ENCODE results near the gene LGR6. TPM values are rescaled to one million over a fixed set of nuclear protein-coding genes. Genes with fewer than 3 reads are reported as not detected.

LGR6 gene
- total RNA-seq, 2 experiments from 2014 or later, result 0.09 to 0.14 TPM

- no peaks in the 10 kb centered on the region for H3K9me3 Mint-ChIP-seq (ENCODE audit: low read depth)
- ChIA-PET CTCF (interaction anchor here (3.0 kb wide), 1 partner anchor 10 kb away, joined by 15 read pairs; no protein-coding TSS in a partner anchor), POLR2A (no interaction called here)
- peaks cover 10% of the 10 kb centered on the region for H3K4me1 Mint-ChIP-seq
- DNase-seq (no peak), ATAC-seq (no peak)
- H3K36me3 Mint-ChIP-seq (ENCODE audit: low read depth), result no peaks in the 10 kb centered on the region
- no peak overlapping the region for H3K27ac Mint-ChIP-seq
- intact Hi-C loops (cut with DNase I, micrococcal nuclease), result no loop called here
- no peak overlapping the region for H3K4me3 Mint-ChIP-seq
- H3K27me3 Mint-ChIP-seq, result no peaks in the 10 kb centered on the region
These were observed 90.4 kb downstream of the LGR6 start for GRCh38 chr1:202283991-202284390.

DNA sequence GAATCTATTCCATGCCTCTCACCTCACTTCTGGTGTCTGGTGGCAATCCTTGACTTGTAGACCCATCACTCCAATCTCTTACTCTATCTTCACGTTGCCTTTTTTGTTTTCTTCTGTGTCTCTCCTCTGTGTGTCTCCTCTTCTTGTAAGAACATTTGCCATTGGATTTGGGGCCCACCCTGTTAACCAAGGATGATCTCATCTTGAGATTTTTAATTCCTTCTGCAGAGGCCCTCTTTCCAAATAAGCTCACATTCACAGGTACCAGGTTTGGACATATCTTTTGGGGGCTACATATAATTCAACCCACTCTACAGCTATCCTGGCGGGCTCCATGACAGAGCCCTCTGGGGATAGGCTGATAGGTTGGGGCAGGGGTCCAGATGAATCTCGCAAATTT lies 92.3 kb downstream of the LGR6 start:
- ChIA-PET CTCF (interaction anchor here (1.4 kb wide), 1 partner anchor 30 kb away, joined by 4 read pairs; no protein-coding TSS in a partner anchor), POLR2A (no interaction called here)
- Mint-ChIP-seq H3K4me1 (peaks cover 10% of the 10 kb centered on the region), H3K36me3 (ENCODE audit: low read depth) (no peaks in the 10 kb centered on the region), H3K4me3 (no peak overlapping the region), H3K27me3 (no peaks in the 10 kb centered on the region), H3K27ac (no peak overlapping the region), H3K9me3 (ENCODE audit: low read depth) (no peaks in the 10 kb centered on the region)
- ATAC-seq (no peak), DNase-seq (no peak)
- intact Hi-C loops (cut with DNase I, micrococcal nuclease), result no loop called here

DNA sequence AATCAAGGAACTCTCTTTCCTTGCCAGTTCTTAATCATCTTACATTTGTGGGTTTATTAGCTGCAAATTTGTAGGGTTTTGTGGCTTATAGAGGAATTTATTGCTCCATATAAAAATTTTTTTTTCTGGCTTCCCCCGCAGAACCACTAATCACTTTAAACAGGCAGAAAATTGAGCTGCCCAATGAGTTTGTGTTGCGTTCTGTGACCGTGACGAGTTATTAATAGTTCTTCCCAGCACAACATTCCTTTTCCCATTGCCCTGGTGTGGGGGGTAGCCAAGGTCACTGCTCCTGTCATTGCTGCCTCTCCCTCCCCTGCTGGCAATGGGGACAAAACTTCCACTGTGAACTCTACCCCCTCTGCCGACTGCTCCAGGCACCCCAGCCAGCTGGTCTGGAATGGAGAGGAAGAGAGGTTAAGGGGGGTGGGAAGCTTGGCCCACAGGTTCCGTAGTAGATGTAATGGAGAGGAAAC lies 93.1 kb downstream of the LGR6 start:
- intact Hi-C loops (cut with DNase I, micrococcal nuclease), result no loop called here
- CTCF ChIA-PET, result interaction anchor here (0.7 to 1.4 kb wide), 4 partner anchors 12 to 359 kb away, joined by 3 to 4 read pairs (median 4); no protein-coding TSS in a partner anchor

DNA sequence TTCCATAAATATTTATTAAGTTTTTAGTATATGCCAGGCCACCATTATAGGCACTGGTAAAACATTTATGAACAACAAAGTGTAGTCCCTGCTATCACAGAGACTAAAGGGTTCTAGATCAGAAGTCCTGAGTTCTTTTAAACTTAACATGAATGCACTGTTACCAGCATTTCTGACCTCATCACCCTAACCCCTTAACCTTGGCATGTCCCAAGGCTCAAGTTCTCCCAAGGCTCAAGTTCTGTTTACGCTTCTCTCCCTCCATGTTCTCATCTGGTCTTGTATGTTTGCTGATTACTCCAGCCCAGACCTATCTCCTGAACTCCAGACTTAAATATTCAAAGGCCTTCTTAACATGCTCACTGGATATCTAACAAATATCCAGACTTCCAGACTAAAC lies 93.6 kb downstream of the LGR6 start:
- CTCF ChIA-PET, result interaction anchor here (0.7 to 1.4 kb wide), 4 partner anchors 12 to 359 kb away, joined by 3 to 4 read pairs (median 4); no protein-coding TSS in a partner anchor
- intact Hi-C loops (cut with DNase I, micrococcal nuclease), result no loop called here
- ATAC-seq (no peak), DNase-seq (no peak)
- POLR2A ChIA-PET, result no interaction called here
- Mint-ChIP-seq H3K27ac (no peak overlapping the region), H3K9me3 (ENCODE audit: low read depth) (no peaks in the 10 kb centered on the region), H3K4me3 (no peak overlapping the region), H3K36me3 (ENCODE audit: low read depth) (no peaks in the 10 kb centered on the region), H3K27me3 (no peaks in the 10 kb centered on the region), H3K4me1 (peaks cover 10% of the 10 kb centered on the region)

More for the DNA sequence above, 93.1 kb downstream of the LGR6 start:
- no peaks in the 10 kb centered on the region for H3K9me3 Mint-ChIP-seq (ENCODE audit: low read depth)
- POLR2A ChIA-PET, result no interaction called here
- ATAC-seq (no peak), DNase-seq (no peak)
- no peak overlapping the region for H3K27ac Mint-ChIP-seq
- peaks cover 10% of the 10 kb centered on the region for H3K4me1 Mint-ChIP-seq
- H3K27me3 Mint-ChIP-seq, result no peaks in the 10 kb centered on the region
- no peak overlapping the region for H3K4me3 Mint-ChIP-seq
- no peaks in the 10 kb centered on the region for H3K36me3 Mint-ChIP-seq (ENCODE audit: low read depth)

GRCh38 chr1:202288177-202288576 lies 94.6 kb downstream of the LGR6 start:
- no peaks in the 10 kb centered on the region for H3K9me3 Mint-ChIP-seq (ENCODE audit: low read depth)
- no peak overlapping the region for H3K4me3 Mint-ChIP-seq
- H3K27ac Mint-ChIP-seq, result no peak overlapping the region
- H3K36me3 Mint-ChIP-seq (ENCODE audit: low read depth), result no peaks in the 10 kb centered on the region
- ChIA-PET CTCF (no interaction called here), POLR2A (no interaction called here)
- DNase-seq, result no peak
- intact Hi-C loops (cut with DNase I, micrococcal nuclease), result no loop called here
- H3K4me1 Mint-ChIP-seq, result peaks cover 6% of the 10 kb centered on the region
- H3K27me3 Mint-ChIP-seq, result no peaks in the 10 kb centered on the region
- ATAC-seq, result no peak

- H3K4me1 Mint-ChIP-seq, result no peaks in the 10 kb centered on the region
- ATAC-seq, result no peak
- intact Hi-C loops (cut with DNase I, micrococcal nuclease), result no loop called here
These were observed 95.4 kb downstream of the LGR6 start for GRCh38 chr1:202289009-202289408.

GRCh38 chr1:202291001-202291400 lies 97.4 kb downstream of the LGR6 start:
- H3K9me3 Mint-ChIP-seq (ENCODE audit: low read depth), result no peaks in the 10 kb centered on the region
- DNase-seq, result no peak
- no peak overlapping the region for H3K27ac Mint-ChIP-seq
- H3K4me3 Mint-ChIP-seq, result no peak overlapping the region
- intact Hi-C loops (cut with DNase I, micrococcal nuclease), result no loop called here
- peaks cover 15% of the 10 kb centered on the region for H3K4me1 Mint-ChIP-seq
- H3K36me3 Mint-ChIP-seq (ENCODE audit: low read depth), result no peaks in the 10 kb centered on the region
- POLR2A ChIA-PET, result no interaction called here
- ATAC-seq, result no peak
- CTCF ChIA-PET, result interaction anchor here (0.6 to 2.1 kb wide), 2 partner anchors 23 to 48 kb away, joined by 4 to 6 read pairs; no protein-coding TSS in a partner anchor
- H3K27me3 Mint-ChIP-seq, result no peaks in the 10 kb centered on the region

More at GRCh38 chr1:202289009-202289408, 95.4 kb downstream of the LGR6 start:
- no peaks in the 10 kb centered on the region for H3K27me3 Mint-ChIP-seq
- no peak for DNase-seq
- no peaks in the 10 kb centered on the region for H3K9me3 Mint-ChIP-seq (ENCODE audit: low read depth)
- no peak overlapping the region for H3K27ac Mint-ChIP-seq
- POLR2A ChIA-PET, result no interaction called here
- CTCF ChIA-PET, result interaction anchor here (0.8 to 2.1 kb wide), 2 partner anchors 25 to 241 kb away, joined by 3 to 6 read pairs; no protein-coding TSS in a partner anchor
- H3K36me3 Mint-ChIP-seq (ENCODE audit: low read depth), result no peaks in the 10 kb centered on the region
- no peak overlapping the region for H3K4me3 Mint-ChIP-seq

- Mint-ChIP-seq H3K9me3 (ENCODE audit: low read depth) (no peaks in the 10 kb centered on the region), H3K27ac (no peak overlapping the region), H3K36me3 (ENCODE audit: low read depth) (no peaks in the 10 kb centered on the region), H3K27me3 (no peaks in the 10 kb centered on the region), H3K4me1 (peaks cover 20% of the 10 kb centered on the region), H3K4me3 (no peak overlapping the region)
- intact Hi-C loops (cut with DNase I, micrococcal nuclease), result no loop called here
- ChIA-PET POLR2A (no interaction called here), CTCF (interaction anchor here (0.6 kb wide), 1 partner anchor 403 kb away, joined by 3 read pairs; no protein-coding TSS in a partner anchor)
- DNase-seq, result no peak
- ATAC-seq, result no peak
These were observed 98.5 kb downstream of the LGR6 start for GRCh38 chr1:202291961-202292712.

- intact Hi-C loops (cut with DNase I, micrococcal nuclease), result no loop called here
- ATAC-seq (no peak), DNase-seq (no peak)
- H3K4me3 Mint-ChIP-seq, result no peak overlapping the region
- no peak overlapping the region for H3K27ac Mint-ChIP-seq
- no peaks in the 10 kb centered on the region for H3K9me3 Mint-ChIP-seq (ENCODE audit: low read depth)
- H3K4me1 Mint-ChIP-seq, result peaks cover 20% of the 10 kb centered on the region
- H3K36me3 Mint-ChIP-seq (ENCODE audit: low read depth), result no peaks in the 10 kb centered on the region
- ChIA-PET CTCF (interaction anchor here (0.6 kb wide), 1 partner anchor 403 kb away, joined by 3 read pairs; no protein-coding TSS in a partner anchor), POLR2A (no interaction called here)
- no peaks in the 10 kb centered on the region for H3K27me3 Mint-ChIP-seq
These were observed 99.2 kb downstream of the LGR6 start for GRCh38 chr1:202292773-202293172.

DNA sequence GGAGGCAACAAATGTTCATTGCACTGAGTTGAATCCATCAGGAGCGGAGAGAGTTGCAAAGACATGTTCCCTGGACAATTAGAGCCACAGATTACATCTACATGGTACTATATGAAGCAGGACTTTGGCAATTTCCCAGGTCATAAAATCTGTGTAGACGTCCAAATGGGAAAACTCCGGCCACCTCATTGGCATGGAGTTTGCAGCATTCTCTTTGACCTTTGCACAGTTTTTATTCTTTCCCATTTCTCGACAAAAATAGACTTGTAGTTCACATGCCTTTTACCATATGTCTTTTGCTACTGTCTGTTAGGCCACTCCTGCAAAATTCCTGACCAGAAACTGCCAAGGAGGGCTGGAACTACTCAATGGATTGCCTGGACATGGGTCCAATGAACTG lies 100.0 kb downstream of the LGR6 start:
- intact Hi-C loops (cut with DNase I, micrococcal nuclease), result no loop called here
- Mint-ChIP-seq H3K27ac (no peak overlapping the region), H3K36me3 (ENCODE audit: low read depth) (no peaks in the 10 kb centered on the region), H3K4me1 (peaks cover 20% of the 10 kb centered on the region), H3K9me3 (ENCODE audit: low read depth) (no peaks in the 10 kb centered on the region), H3K4me3 (no peak overlapping the region), H3K27me3 (no peaks in the 10 kb centered on the region)
- ATAC-seq, result no peak
- ChIA-PET CTCF (no interaction called here), POLR2A (no interaction called here)
- DNase-seq, result no peak

GRCh38 chr1:202302166-202302565 lies 108.6 kb downstream of the LGR6 start:
- Mint-ChIP-seq H3K4me1 (no peaks in the 10 kb centered on the region), H3K4me3 (no peak overlapping the region), H3K9me3 (ENCODE audit: low read depth) (no peaks in the 10 kb centered on the region), H3K27ac (no peak overlapping the region), H3K36me3 (ENCODE audit: low read depth) (no peaks in the 10 kb centered on the region), H3K27me3 (no peaks in the 10 kb centered on the region)
- DNase-seq, result no peak
- ChIA-PET POLR2A (no interaction called here), CTCF (interaction anchor here (1.0 to 1.3 kb wide), 2 partner anchors 11 to 14 kb away, joined by 3 to 4 read pairs; no protein-coding TSS in a partner anchor)
- intact Hi-C loops (cut with DNase I, micrococcal nuclease), result no loop called here
- ATAC-seq, result no peak

DNA sequence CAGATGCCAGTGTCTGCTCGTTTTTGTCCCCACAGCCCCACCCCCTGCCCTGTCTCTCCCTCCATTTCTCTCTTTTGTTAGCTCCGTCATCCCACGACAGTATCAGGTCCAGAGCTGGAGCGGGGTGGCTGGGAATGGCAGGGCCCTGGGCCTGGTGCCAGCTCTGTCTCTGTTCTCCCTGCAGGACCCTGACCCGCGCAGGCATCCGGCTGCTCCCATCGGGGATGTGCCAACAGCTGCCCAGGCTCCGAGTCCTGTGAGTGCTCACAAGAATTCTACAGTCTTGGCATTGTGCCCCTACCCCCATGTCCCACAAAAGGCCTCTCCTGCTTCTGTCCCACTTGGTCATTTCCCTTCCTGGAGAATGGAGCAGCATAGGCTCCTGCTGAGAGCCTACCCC lies 110.8 kb downstream of the LGR6 start:
- Mint-ChIP-seq H3K27me3 (no peaks in the 10 kb centered on the region), H3K4me3 (no peak overlapping the region), H3K9me3 (ENCODE audit: low read depth) (no peaks in the 10 kb centered on the region), H3K4me1 (no peaks in the 10 kb centered on the region), H3K27ac (no peak overlapping the region), H3K36me3 (ENCODE audit: low read depth) (no peaks in the 10 kb centered on the region)
- POLR2A ChIA-PET, result no interaction called here
- DNase-seq (no peak), ATAC-seq (no peak)
- intact Hi-C loops (cut with DNase I, micrococcal nuclease), result no loop called here
- CTCF ChIA-PET, result interaction anchor here (0.6 kb wide), 2 partner anchors 40 to 488 kb away, joined by 3 read pairs; no protein-coding TSS in a partner anchor
